GM20000 (cell line): ENCODE data around the gene DST.

Source experiments
- DNase-seq: peaks from one replicate; pipeline ENCODE4 v3.0.0; 2012; ENCODE audit warnings: low spot score
- CTCF ChIP-seq: IDR thresholded peaks from 2 replicates; pipeline ENCODE4 v1.5.1; 2012; ENCODE audit warnings: mild to moderate bottlenecking, control low read depth; ENCODE audit errors: extremely low read depth, missing control alignments

DST gene

GRCh38 chr6:56513631-56514030 is 129.1 kb downstream of the DST start:
- no peak for DNase-seq
- TF ChIP-seq CTCF, result no peak

- TF ChIP-seq CTCF, result no peak
These were observed 131.1 kb downstream of the DST start for GRCh38 chr6:56511591-56511990.

GRCh38 chr6:56510984-56511531 is 131.6 kb downstream of the DST start:
- no peak for DNase-seq
- TF ChIP-seq CTCF, result no peak

More at GRCh38 chr6:56511591-56511990, 131.1 kb downstream of the DST start:
- no peak for DNase-seq

- TF ChIP-seq CTCF, result no peak
- no peak for DNase-seq
These were observed 133.7 kb downstream of the DST start for GRCh38 chr6:56509031-56509430.

- TF ChIP-seq CTCF, result no peak
- no peak for DNase-seq
These were observed 135.2 kb downstream of the DST start for GRCh38 chr6:56507517-56507916.

- TF ChIP-seq CTCF, result no peak
These were observed 137.0 kb downstream of the DST start for GRCh38 chr6:56505512-56506260.

GRCh38 chr6:56501993-56502392 is 140.7 kb downstream of the DST start:
- DNase-seq, result no peak
- no peak for TF ChIP-seq CTCF

More at GRCh38 chr6:56505512-56506260, 137.0 kb downstream of the DST start:
- no peak for DNase-seq
